Fibroblast of villous mesenchyme (primary cell): Measurements from ENCODE around the gene ANKRD52. TPM values are rescaled to one million over a fixed set of nuclear protein-coding genes. Genes with fewer than 3 reads are reported as not detected.

Experiments
- DNase-seq: peaks from one replicate; pipeline ENCODE4 v3.0.0-alpha.2; 2010; ENCODE audit warnings: low read depth
- H3K4me3 ChIP-seq: 2 replicates; pipeline ENCODE4 v1.5.1; 2011; ENCODE audit warnings: low read depth, mild to moderate bottlenecking, low read length
- total RNA-seq: library from RNA; depleted of rRNA; stranded (reverse); fragments of >200 nt; gene quantifications from 2 replicates; pipeline ENCODE4 v1.2.3, GENCODE V29; 2012
- TF ChIP-seq, protein P1 (sequence below): IDR thresholded peaks from 2 replicates; pipeline ENCODE4 v1.5.1; 2012; ENCODE audit warnings: low read depth, mild to moderate bottlenecking, low read length; ENCODE audit not compliant: insufficient read depth

Gene ANKRD52
- total RNA-seq: 22.2 and 25.9 TPM in 2 replicates

- H3K4me3 ChIP-seq: peak within 1 kb of the TSS; percentile 72
- DNase-seq: peak; percentile 65
- TF ChIP-seq, protein P1, sequence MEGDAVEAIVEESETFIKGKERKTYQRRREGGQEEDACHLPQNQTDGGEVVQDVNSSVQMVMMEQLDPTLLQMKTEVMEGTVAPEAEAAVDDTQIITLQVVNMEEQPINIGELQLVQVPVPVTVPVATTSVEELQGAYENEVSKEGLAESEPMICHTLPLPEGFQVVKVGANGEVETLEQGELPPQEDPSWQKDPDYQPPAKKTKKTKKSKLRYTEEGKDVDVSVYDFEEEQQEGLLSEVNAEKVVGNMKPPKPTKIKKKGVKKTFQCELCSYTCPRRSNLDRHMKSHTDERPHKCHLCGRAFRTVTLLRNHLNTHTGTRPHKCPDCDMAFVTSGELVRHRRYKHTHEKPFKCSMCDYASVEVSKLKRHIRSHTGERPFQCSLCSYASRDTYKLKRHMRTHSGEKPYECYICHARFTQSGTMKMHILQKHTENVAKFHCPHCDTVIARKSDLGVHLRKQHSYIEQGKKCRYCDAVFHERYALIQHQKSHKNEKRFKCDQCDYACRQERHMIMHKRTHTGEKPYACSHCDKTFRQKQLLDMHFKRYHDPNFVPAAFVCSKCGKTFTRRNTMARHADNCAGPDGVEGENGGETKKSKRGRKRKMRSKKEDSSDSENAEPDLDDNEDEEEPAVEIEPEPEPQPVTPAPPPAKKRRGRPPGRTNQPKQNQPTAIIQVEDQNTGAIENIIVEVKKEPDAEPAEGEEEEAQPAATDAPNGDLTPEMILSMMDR: peak; percentile 41
These were observed at the start of gene ANKRD52 for GRCh38 chr12:56258068-56258819. TSS of gene ANKRD52 (minus strand) at chr12:56258384. CDS start at chr12:56258269, 115 bp downstream.

GRCh38 chr12:56307221-56307965 lies 49.2 kb upstream of the ANKRD52 start:
- no peak for DNase-seq
- TF ChIP-seq, protein P1: no peak
- no peak overlapping the region for H3K4me3 ChIP-seq

- no peak for DNase-seq
- no peak overlapping the region for H3K4me3 ChIP-seq
- TF ChIP-seq, protein P1: no peak
These were observed 46.8 kb upstream of the ANKRD52 start for GRCh38 chr12:56304872-56305590.

DNA sequence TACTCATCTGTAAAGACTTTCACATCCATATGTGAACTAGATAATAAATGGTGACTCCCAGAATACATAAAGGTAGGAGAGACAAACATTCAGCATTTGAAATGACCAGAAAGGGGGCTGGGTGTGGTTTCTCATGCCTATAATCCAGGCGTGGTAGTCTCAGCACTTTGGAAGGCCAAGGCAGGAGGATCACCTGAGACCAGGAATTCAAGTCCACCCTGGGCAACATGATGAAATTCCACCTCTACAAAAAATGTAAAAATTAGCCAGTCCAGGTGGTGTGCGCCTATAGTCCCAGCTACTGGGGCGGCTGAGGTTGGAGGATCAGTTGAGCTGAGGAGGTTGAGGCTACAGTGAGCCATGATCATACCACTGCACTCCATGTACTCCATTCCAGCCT lies 46.1 kb upstream of the ANKRD52 start:
- TF ChIP-seq, protein P1: no peak
- DNase-seq: no peak
- no peak overlapping the region for H3K4me3 ChIP-seq

DNA sequence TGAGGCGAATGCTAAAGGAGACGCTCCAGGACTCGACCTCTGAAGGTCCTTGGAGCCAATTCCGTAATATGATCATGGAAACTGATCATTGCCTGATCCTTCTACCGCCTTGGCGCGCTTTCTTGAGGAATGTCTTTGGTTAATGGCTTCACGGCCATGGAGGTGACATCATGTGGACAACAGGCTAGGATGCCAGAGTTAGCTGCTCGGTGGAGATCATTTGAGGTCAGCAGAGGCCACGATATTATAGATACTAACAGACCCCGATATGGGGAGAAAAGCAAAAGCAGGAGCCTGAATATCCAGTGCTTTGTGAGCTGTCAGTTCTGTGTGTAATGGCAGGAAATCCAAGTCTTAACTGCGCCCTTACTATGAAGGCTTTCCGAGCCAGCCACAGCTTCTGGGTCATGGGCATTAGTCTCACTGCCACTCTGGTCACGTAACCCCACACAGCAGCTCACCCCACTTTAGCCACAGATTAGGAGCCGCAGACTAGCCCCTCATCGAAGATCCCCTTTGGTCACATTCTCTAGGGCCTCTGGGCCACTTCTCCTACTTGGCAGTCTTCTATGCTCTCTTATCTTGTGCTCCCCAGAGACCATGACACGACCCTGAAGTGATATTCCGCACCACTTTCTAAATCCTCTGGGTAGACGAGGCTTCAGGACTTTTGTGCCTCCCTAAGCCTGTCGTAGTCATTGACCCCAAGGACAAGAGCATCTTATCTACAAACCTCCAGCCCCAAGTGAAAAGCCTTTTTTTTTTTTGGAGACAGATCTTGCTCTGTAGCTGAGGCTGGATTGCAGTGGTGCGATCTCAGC lies 42.7 kb upstream of the ANKRD52 start:
- H3K4me3 ChIP-seq: peak overlapping the region; percentile 87
- DNase-seq: no peak
- TF ChIP-seq, protein P1: no peak
